SK-N-SH (cell line): ENCODE measurements around the gene SAMM50. TPM values are rescaled to one million over a fixed set of nuclear protein-coding genes. Genes with fewer than 3 reads are reported as not detected.

ENCODE experiments used
- CTCF ChIA-PET: fragments of 300-600, 350-600 bp; formaldehyde crosslinking; extraction: SDS; loops from one replicate; lab custom pipeline; 2021; lab: Yijun Ruan, JAX
- POLR2A ChIA-PET: fragments of 350-600 bp; sonication (Branson Sonifier 250); formaldehyde crosslinking; extraction: SDS; loops from one replicate; lab custom pipeline; 2020; ENCODE audit warnings: antibody characterized with exemption, inconsistent platforms; lab: Yijun Ruan, JAX
- DNase-seq: peaks from one replicate; pipeline ENCODE4 v3.0.0; 2012
- H2AFZ ChIP-seq: fragments of 200-600 bp; sonication (generic); 2 replicates; pipeline ENCODE4 v1.8.1; 2016; ENCODE audit warnings: antibody characterized with exemption, mild to moderate bottlenecking, low read depth
- H3F3A ChIP-seq: fragments of 200-600 bp; sonication (generic); replicated peaks from 2 replicates; pipeline ENCODE3; 2016; ENCODE audit warnings: antibody characterized with exemption, mild to moderate bottlenecking; ENCODE audit not compliant: insufficient read depth
- H3K27ac ChIP-seq, 2 experiments: fragments of 200-500 bp in 1 of 2; fragments of 200-600 bp in 1 of 2; sonication (Bioruptor generic) in 1 of 2; sonication (generic), shearing (Covaris generic) in 1 of 2; 2 replicates each; pipeline versions ENCODE4 v1.5.1 to v1.6.1; 2014 to 2016; ENCODE audit warnings: low read depth in 2 of 2, inconsistent platforms in 1 of 2, low read length in 1 of 2, mild to moderate bottlenecking in 1 of 2, mixed read lengths in 1 of 2
- H3K27me3 ChIP-seq: fragments of 200-600 bp; sonication (generic), shearing (Covaris generic); 2 replicates; pipeline ENCODE4 v1.6.1; 2016; ENCODE audit warnings: mixed run types; ENCODE audit not compliant: insufficient read depth
- H3K36me3 ChIP-seq, 2 experiments: fragments of 200-500 bp in 1 of 2; fragments of 200-600 bp in 1 of 2; sonication (Bioruptor generic) in 1 of 2; sonication (generic) in 1 of 2; replicated peaks in 1 of 2; 2 replicates each; pipeline versions ENCODE3 to v1.5.1; 2014 to 2016; ENCODE audit warnings: low read length in 1 of 2, mild to moderate bottlenecking in 1 of 2; ENCODE audit not compliant: insufficient read depth in 2 of 2, control insufficient read depth in 1 of 2
- H3K4me1 ChIP-seq, 2 experiments: fragments of 200-500 bp in 1 of 2; fragments of 200-600 bp in 1 of 2; sonication (Bioruptor generic) in 1 of 2; sonication (generic), shearing (Covaris generic) in 1 of 2; 2 replicates each; pipeline versions ENCODE4 v1.5.1 to v1.6.1; 2014 to 2016; ENCODE audit warnings: low read depth in 1 of 2, low read length in 1 of 2, mixed run types in 1 of 2; ENCODE audit not compliant: insufficient read depth in 2 of 2, control insufficient read depth in 1 of 2
- H3K4me2 ChIP-seq: fragments of 200-600 bp; sonication (generic), shearing (Covaris generic); 2 replicates; pipeline ENCODE4 v1.6.1; 2017; ENCODE audit warnings: mixed run types
- H3K4me3 ChIP-seq, 2 experiments: fragments of 200-500 bp in 1 of 2; fragments of 200-600 bp in 1 of 2; sonication (Bioruptor generic) in 1 of 2; sonication (generic), shearing (Covaris generic) in 1 of 2; 2 replicates each; pipeline versions ENCODE4 v1.5.1 to v1.8.1; 2014 to 2016; ENCODE audit warnings: low read depth in 2 of 2, inconsistent platforms in 1 of 2, low read length in 1 of 2, mild to moderate bottlenecking in 1 of 2, mixed read lengths in 1 of 2, moderate library complexity in 1 of 2
- H3K79me2 ChIP-seq: fragments of 200-600 bp; sonication (generic); 2 replicates; pipeline ENCODE4 v1.8.1; 2017; ENCODE audit warnings: mild to moderate bottlenecking; ENCODE audit not compliant: insufficient read depth
- H3K9ac ChIP-seq: fragments of 200-600 bp; sonication (generic); 2 replicates; pipeline ENCODE4 v1.6.1; 2017; ENCODE audit warnings: mixed run types
- H3K9me2 ChIP-seq: fragments of 200-600 bp; sonication (generic); 2 replicates; pipeline ENCODE4 v1.6.1; 2017; ENCODE audit warnings: mixed run types
- H3K9me3 ChIP-seq: fragments of 200-600 bp; sonication (generic); 2 replicates; pipeline ENCODE4 v1.6.1; 2017; ENCODE audit warnings: mixed run types, mild to moderate bottlenecking, moderate library complexity
- H4K20me1 ChIP-seq: fragments of 200-600 bp; sonication (generic); 2 replicates; pipeline ENCODE4 v1.6.1; 2017; ENCODE audit warnings: mild to moderate bottlenecking, mixed run types; ENCODE audit not compliant: insufficient read depth
- CHD2 ChIP-seq: fragments of 150-350 bp; IDR thresholded peaks from 2 replicates; pipeline ENCODE4 v1.6.1; 2018; ENCODE audit warnings: low read length; ENCODE audit not compliant: partially characterized antibody
- EP300 ChIP-seq, 2 experiments: IDR thresholded peaks; 2 replicates each; pipeline versions ENCODE4 v1.4.0 to v1.6.1; 2012; ENCODE audit warnings: borderline replicate concordance in 1 of 2, low read depth in 1 of 2, low read length in 1 of 2
- FOXJ3 ChIP-seq: sonication (generic); formaldehyde crosslinking; IDR thresholded peaks from 2 replicates; pipeline ENCODE4 v1.5.1; 2020; ENCODE audit warnings: mild to moderate bottlenecking, missing genetic modification reagents
- FOXM1 ChIP-seq: IDR thresholded peaks from 2 replicates; pipeline ENCODE4 v1.4.0; 2012; ENCODE audit warnings: low read depth, mild to moderate bottlenecking
- GABPA ChIP-seq: IDR thresholded peaks from 2 replicates; pipeline ENCODE4 v1.4.0; 2012; ENCODE audit warnings: low read depth, mild to moderate bottlenecking
- MEF2A ChIP-seq: IDR thresholded peaks from 2 replicates; pipeline ENCODE4 v1.4.0; 2012; ENCODE audit warnings: low read depth, borderline replicate concordance
- MXI1 ChIP-seq: IDR thresholded peaks from 2 replicates; pipeline ENCODE4 v1.6.1; 2012; ENCODE audit warnings: mild to moderate bottlenecking, low read depth, low read length, improper control_type of control experiment
- NFIC ChIP-seq: IDR thresholded peaks from 2 replicates; pipeline ENCODE4 v1.4.0; 2012; ENCODE audit warnings: borderline replicate concordance
- NRF1 ChIP-seq: IDR thresholded peaks from 2 replicates; pipeline ENCODE4 v1.6.1; 2012; ENCODE audit warnings: low read depth, mild to moderate bottlenecking, low read length
- POLR2AphosphoS5 ChIP-seq: IDR thresholded peaks from 2 replicates; pipeline ENCODE4 v1.6.1; 2012; ENCODE audit warnings: low read depth, low read length
- RAD21 ChIP-seq: IDR thresholded peaks from 2 replicates; pipeline ENCODE4 v1.6.1; 2012; ENCODE audit warnings: mild to moderate bottlenecking, low read length
- SIN3A ChIP-seq: IDR thresholded peaks from 2 replicates; pipeline ENCODE4 v1.6.1; 2012; ENCODE audit warnings: low read depth, mild to moderate bottlenecking, low read length, moderate library complexity, borderline replicate concordance
- SMC3 ChIP-seq: IDR thresholded peaks from 2 replicates; pipeline ENCODE4 v1.6.1; 2012; ENCODE audit warnings: low read depth, low read length, improper control_type of control experiment
- TAF1 ChIP-seq: IDR thresholded peaks from 2 replicates; pipeline ENCODE4 v1.6.1; 2012; ENCODE audit warnings: low read depth, mild to moderate bottlenecking, low read length, moderate library complexity, borderline replicate concordance
- WGBS: methylation state at CpG from one replicate; pipeline ENCODE4 v1.1.6; 2017; ENCODE audit warnings: low lambda C conversion rate; 5-methylcytosine and 5-hydroxymethylcytosine counted together
- polyA plus RNA-seq, 3 experiments: library from polyadenylated mRNA; depleted of rRNA; stranded (reverse); fragments of >200 nt; gene quantifications; 2 replicates each; pipeline ENCODE4 v1.2.3, GENCODE V29; 2012
- TF ChIP-seq, protein P1 (sequence below): fragments of 150-350 bp; IDR thresholded peaks from 2 replicates; pipeline ENCODE4 v1.6.1; 2016; ENCODE audit warnings: mild to moderate bottlenecking, low read depth, low read length
- TF ChIP-seq, protein P2 (sequence below): IDR thresholded peaks from 2 replicates; pipeline ENCODE4; 2012
- TF ChIP-seq, protein P3 (sequence below): fragments of 200-600 bp; sonication (generic); IDR thresholded peaks from 2 replicates; pipeline ENCODE4 v1.6.1; 2017; ENCODE audit warnings: antibody characterized with exemption, mild to moderate bottlenecking, moderate library complexity
- TF ChIP-seq, protein P4 (sequence below): fragments of 150-350 bp; IDR thresholded peaks from 2 replicates; pipeline ENCODE4 v1.6.1; 2017; ENCODE audit warnings: antibody characterized with exemption, low read length, low read depth, borderline replicate concordance
- TF ChIP-seq, protein P5 (sequence below): IDR thresholded peaks from 2 replicates; pipeline ENCODE4 v1.4.0; 2012; ENCODE audit warnings: low read depth, borderline replicate concordance

Gene SAMM50
- polyA plus RNA-seq, 1 of the 3 experiments (the other 2 are of a cell fraction) = 49.6 TPM

DNA sequence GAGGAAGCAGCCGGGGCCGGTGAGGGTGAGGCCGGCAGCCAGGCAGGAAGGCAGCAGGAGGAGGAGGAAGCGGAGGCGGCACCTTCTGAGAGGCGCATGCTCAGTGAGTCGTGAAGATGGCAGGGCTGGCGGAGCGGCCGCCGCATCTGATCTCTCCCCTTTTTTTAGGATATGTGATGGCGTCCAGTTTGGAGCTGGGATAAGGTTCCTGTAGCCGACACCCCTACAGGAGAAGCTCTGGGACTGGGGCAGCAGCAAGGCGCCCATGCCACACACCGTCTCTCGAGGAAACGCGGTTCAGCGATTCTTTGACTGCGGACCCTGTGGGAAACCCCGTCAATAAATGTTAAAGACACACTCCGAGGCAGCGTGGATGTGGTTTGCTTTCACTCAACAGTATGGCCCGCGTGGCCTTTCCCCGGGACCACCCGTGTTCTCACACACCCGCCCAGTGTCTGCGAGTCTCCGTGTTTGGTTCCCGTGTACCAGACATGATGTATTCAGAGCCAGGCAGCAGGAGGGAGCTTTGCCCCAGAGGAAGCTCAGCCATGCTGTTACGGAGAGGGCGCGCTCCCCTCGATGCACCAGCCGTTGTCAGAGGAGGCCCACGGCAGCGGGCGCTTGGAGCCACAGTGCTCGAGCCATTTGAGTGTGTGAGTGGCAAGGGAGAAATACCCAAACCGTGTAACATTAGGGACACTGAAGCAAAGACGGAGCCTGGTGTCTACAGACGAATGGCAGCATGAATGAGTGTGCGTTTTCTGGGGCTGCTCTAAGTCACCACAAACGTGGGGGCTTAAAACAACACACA lies 41.1 kb downstream of the SAMM50 start:
- peaks cover 4% of the 10 kb centered on the region; the same call in 1 of the 2 replicates for H4K20me1 ChIP-seq
- H3K4me2 ChIP-seq = no peak overlapping the region
- CTCF ChIA-PET = interaction anchor here (7.1 to 8.2 kb wide), 2 partner anchors 89 to 629 kb away, joined by 121 to 234 read pairs; no protein-coding TSS in a partner anchor
- peaks cover 39 to 78% of the 10 kb centered on the region in 2 experiments for H3K36me3 ChIP-seq
- H3K4me1 ChIP-seq = peaks cover 0 to 6% of the 10 kb centered on the region in 2 experiments; a peak in 1 of 4 replicates
- DNase-seq = no peak
- POLR2A ChIA-PET = no interaction called here
- no peak overlapping the region for H2AFZ ChIP-seq
- no peak overlapping the region for H3K4me3 ChIP-seq
- 91% methylated on average over 36 of the region's 45 CpGs for WGBS
- TF ChIP-seq GABPA (no peak), MXI1 (no peak), FOXJ3 (no peak), SMC3 (no peak), MEF2A (no peak)
- TF ChIP-seq, protein P1, sequence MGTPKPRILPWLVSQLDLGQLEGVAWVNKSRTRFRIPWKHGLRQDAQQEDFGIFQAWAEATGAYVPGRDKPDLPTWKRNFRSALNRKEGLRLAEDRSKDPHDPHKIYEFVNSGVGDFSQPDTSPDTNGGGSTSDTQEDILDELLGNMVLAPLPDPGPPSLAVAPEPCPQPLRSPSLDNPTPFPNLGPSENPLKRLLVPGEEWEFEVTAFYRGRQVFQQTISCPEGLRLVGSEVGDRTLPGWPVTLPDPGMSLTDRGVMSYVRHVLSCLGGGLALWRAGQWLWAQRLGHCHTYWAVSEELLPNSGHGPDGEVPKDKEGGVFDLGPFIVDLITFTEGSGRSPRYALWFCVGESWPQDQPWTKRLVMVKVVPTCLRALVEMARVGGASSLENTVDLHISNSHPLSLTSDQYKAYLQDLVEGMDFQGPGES = no peak
- TF ChIP-seq, protein P2, sequence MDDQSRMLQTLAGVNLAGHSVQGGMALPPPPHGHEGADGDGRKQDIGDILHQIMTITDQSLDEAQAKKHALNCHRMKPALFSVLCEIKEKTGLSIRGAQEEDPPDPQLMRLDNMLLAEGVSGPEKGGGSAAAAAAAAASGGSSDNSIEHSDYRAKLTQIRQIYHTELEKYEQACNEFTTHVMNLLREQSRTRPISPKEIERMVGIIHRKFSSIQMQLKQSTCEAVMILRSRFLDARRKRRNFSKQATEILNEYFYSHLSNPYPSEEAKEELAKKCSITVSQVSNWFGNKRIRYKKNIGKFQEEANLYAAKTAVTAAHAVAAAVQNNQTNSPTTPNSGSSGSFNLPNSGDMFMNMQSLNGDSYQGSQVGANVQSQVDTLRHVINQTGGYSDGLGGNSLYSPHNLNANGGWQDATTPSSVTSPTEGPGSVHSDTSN = no peak
- H3K9me2 ChIP-seq = no peaks in the 10 kb centered on the region
- H3K27ac ChIP-seq = no peak overlapping the region
- no peaks in the 10 kb centered on the region for H3K9me3 ChIP-seq
- H3K27me3 ChIP-seq = no peaks in the 10 kb centered on the region
- H3K9ac ChIP-seq = no peak overlapping the region
- no peaks in the 10 kb centered on the region for H3K79me2 ChIP-seq
- H3F3A ChIP-seq = peaks cover 12% of the 10 kb centered on the region

DNA sequence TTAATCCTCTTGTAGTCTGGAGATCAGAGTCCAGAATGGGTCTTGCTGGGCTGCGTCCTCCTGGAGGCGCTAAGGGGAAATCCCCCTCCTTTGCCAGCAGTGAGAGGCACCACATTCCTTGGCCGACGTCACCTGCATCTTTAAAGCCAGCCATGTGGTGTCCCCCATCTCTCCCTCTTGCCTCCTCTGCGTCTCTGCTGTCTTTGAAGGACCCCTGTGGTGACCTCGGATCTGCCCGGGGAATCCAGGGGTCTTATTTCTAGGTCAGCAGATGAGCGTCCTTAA lies 41.7 kb downstream of the SAMM50 start:
- Histone ChIP-seq H4K20me1 (peaks cover 4% of the 10 kb centered on the region; the same call in 1 of the 2 replicates), H3K9ac (no peak overlapping the region), H3F3A (peaks cover 12% of the 10 kb centered on the region), H3K27ac (no peak overlapping the region), H3K9me2 (no peaks in the 10 kb centered on the region), H3K79me2 (no peaks in the 10 kb centered on the region), H3K9me3 (no peaks in the 10 kb centered on the region), H3K4me3 (no peak overlapping the region)
- DNase-seq = no peak
- POLR2A ChIA-PET = no interaction called here
- CTCF ChIA-PET = interaction anchor here (1.3 to 2.5 kb wide), 2 partner anchors 88 to 630 kb away, joined by 5 to 8 read pairs; no protein-coding TSS in a partner anchor
- TF ChIP-seq RAD21 (no peak), FOXJ3 (no peak), POLR2AphosphoS5 (no peak), EP300 (IDR thresholded peaks at IDR 0.05; ENCODE audit: borderline replicate concordance in 1 of 2, low read depth in 1 of 2, low read length in 1 of 2) (no peak), CHD2 (no peak), NFIC (no peak), TAF1 (no peak), NRF1 (no peak), FOXM1 (no peak), SIN3A (no peak)
- TF ChIP-seq, protein P3, sequence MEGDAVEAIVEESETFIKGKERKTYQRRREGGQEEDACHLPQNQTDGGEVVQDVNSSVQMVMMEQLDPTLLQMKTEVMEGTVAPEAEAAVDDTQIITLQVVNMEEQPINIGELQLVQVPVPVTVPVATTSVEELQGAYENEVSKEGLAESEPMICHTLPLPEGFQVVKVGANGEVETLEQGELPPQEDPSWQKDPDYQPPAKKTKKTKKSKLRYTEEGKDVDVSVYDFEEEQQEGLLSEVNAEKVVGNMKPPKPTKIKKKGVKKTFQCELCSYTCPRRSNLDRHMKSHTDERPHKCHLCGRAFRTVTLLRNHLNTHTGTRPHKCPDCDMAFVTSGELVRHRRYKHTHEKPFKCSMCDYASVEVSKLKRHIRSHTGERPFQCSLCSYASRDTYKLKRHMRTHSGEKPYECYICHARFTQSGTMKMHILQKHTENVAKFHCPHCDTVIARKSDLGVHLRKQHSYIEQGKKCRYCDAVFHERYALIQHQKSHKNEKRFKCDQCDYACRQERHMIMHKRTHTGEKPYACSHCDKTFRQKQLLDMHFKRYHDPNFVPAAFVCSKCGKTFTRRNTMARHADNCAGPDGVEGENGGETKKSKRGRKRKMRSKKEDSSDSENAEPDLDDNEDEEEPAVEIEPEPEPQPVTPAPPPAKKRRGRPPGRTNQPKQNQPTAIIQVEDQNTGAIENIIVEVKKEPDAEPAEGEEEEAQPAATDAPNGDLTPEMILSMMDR = no peak
- TF ChIP-seq, protein P4, sequence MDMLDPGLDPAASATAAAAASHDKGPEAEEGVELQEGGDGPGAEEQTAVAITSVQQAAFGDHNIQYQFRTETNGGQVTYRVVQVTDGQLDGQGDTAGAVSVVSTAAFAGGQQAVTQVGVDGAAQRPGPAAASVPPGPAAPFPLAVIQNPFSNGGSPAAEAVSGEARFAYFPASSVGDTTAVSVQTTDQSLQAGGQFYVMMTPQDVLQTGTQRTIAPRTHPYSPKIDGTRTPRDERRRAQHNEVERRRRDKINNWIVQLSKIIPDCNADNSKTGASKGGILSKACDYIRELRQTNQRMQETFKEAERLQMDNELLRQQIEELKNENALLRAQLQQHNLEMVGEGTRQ = no peak
- TF ChIP-seq, protein P5, sequence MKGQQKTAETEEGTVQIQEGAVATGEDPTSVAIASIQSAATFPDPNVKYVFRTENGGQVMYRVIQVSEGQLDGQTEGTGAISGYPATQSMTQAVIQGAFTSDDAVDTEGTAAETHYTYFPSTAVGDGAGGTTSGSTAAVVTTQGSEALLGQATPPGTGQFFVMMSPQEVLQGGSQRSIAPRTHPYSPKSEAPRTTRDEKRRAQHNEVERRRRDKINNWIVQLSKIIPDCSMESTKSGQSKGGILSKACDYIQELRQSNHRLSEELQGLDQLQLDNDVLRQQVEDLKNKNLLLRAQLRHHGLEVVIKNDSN = no peak
- TF ChIP-seq, protein P1 = no peak
- TF ChIP-seq, all 33 proteins: peak for 0
- no peaks in the 10 kb centered on the region for H3K27me3 ChIP-seq
- H2AFZ ChIP-seq = no peak overlapping the region
- peaks cover 0 to 6% of the 10 kb centered on the region in 2 experiments; a peak in 1 of 4 replicates for H3K4me1 ChIP-seq
- H3K36me3 ChIP-seq = peaks cover 33 to 72% of the 10 kb centered on the region in 2 experiments
- WGBS = 96% methylated on average over 6 of the region's 8 CpGs
- no peak overlapping the region for H3K4me2 ChIP-seq
